Measurements from ENCODE around the gene HADHB.

DNA sequence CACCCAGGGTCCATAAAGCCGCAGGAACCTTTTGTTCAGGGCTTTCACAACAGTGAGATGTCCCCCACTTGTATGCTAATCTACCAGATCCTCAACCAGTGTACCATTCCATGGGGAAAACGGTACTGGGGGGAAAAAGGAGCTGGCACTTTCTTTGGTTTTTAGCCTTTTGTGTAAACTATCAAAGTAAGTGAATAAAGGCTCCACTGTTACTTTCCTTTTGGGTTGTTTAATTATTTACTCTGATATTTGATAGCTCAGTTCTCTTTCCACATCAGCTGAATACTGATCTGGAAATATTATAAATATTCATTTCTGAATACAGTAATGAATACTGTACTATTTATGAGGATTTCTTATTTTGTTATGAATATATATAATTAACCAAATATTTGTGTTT is 20.6 kb upstream of the HADHB start:
- TF ChIP-seq EZH2 (IDR thresholded peaks at IDR 0.05; ENCODE audit: low read length, missing control alignments): no peak
- TF ChIP-seq, protein P1, sequence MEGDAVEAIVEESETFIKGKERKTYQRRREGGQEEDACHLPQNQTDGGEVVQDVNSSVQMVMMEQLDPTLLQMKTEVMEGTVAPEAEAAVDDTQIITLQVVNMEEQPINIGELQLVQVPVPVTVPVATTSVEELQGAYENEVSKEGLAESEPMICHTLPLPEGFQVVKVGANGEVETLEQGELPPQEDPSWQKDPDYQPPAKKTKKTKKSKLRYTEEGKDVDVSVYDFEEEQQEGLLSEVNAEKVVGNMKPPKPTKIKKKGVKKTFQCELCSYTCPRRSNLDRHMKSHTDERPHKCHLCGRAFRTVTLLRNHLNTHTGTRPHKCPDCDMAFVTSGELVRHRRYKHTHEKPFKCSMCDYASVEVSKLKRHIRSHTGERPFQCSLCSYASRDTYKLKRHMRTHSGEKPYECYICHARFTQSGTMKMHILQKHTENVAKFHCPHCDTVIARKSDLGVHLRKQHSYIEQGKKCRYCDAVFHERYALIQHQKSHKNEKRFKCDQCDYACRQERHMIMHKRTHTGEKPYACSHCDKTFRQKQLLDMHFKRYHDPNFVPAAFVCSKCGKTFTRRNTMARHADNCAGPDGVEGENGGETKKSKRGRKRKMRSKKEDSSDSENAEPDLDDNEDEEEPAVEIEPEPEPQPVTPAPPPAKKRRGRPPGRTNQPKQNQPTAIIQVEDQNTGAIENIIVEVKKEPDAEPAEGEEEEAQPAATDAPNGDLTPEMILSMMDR (conservative IDR thresholded peaks at IDR 0.05 in 1 of 2, IDR thresholded peaks at IDR 0.05 in 1 of 2; ENCODE audit: low read depth in 1 of 2, low read length in 2 of 2): no peak

Data from fibroblast of lung (primary cell).